Tibial artery (tissue), 4 donors: ENCODE data around the gene SMIM35.

ENCODE experiments used
- DNase-seq, 2 donors: peaks; one replicate each; pipeline ENCODE4 v3.0.0-alpha.2; 2019
- H3K27ac ChIP-seq, 2 donors: fragments of 200-600 bp; sonication (generic) in 1 of 2; 1 replicate in 1 of 2; 2 replicates in 1 of 2; pipeline ENCODE4 v1.5.1; 2018 to 2019; ENCODE audit warnings: mild to moderate bottlenecking in 1 of 2
- H3K27me3 ChIP-seq, 2 donors: fragments of 200-600 bp; sonication (generic) in 1 of 2; one replicate each; pipeline versions ENCODE4 v1.5.1 to v1.6.0; 2016 to 2019
- H3K36me3 ChIP-seq, 3 donors: fragments of 200-600 bp; sonication (generic) in 2 of 3; one replicate each; pipeline ENCODE4 v1.5.1; 2016 to 2019; ENCODE audit warnings: mild to moderate bottlenecking in 2 of 3
- H3K4me1 ChIP-seq, 4 donors: fragments of 200-600 bp; sonication (generic) in 2 of 4; 1 replicate in 3 of 4; 2 replicates in 1 of 4; pipeline ENCODE4 v1.5.1; 2016 to 2019
- H3K4me3 ChIP-seq, 2 donors: fragments of 200-600 bp; sonication (generic) in 1 of 2; 1 replicate in 1 of 2; 2 replicates in 1 of 2; pipeline ENCODE4 v1.5.1; 2018 to 2019; ENCODE audit warnings: mild to moderate bottlenecking in 2 of 2
- H3K9me3 ChIP-seq, 3 donors: fragments of 200-600 bp; sonication (generic) in 1 of 3; one replicate each; pipeline ENCODE4 v1.5.1; 2016 to 2019
- CTCF ChIP-seq, 2 experiments: fragments of 200-600 bp in 1 of 2; fragments of 450-650 bp in 1 of 2; IDR thresholded peaks; one replicate each; pipeline ENCODE4 v1.5.1; 2017 to 2019; ENCODE audit warnings: antibody characterized with exemption in 2 of 2, mild to moderate bottlenecking in 1 of 2, moderate library complexity in 1 of 2
- intact Hi-C: fragments of 100-400 bp; cut with DNase I; formaldehyde crosslinking; loops from one replicate; pipeline ENCODE4 v1.15.0; 2023; ENCODE audit warnings: low total_unique reads

SMIM35 gene

DNA sequence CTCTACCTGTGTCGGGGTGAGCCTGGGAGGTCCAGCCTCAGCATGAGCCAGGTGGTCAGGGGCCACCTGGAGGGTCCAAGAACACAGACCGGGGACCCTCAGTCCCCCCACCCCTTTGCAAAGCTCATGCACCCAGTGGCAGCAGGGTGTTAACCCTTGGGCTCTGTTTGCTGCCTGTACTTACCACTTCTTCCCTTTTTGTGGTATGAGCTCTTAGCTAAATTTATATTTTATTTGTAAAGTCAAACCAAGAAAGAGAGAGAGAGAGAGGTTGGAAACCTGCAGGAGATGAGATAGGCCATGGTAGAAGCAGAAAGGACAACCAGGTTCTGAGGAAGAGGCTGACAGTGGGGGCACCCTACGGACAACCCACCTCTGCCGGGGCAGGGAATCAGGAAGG is 70.7 kb downstream of the SMIM35 start:
- Histone ChIP-seq H3K4me3 (no peak overlapping the region), H3K27me3 (peaks cover 0 to 13% of the 10 kb centered on the region in 2 donors), H3K27ac (no peak overlapping the region), H3K36me3 (no peaks in the 10 kb centered on the region), H3K4me1 (no peaks in the 10 kb centered on the region), H3K9me3 (no peaks in the 10 kb centered on the region)
- intact Hi-C loops, result no loop called here
- DNase-seq, result no peak
- TF ChIP-seq CTCF (IDR thresholded peaks at IDR 0.05), result no peak

GRCh38 chr11:118015385-118015841 is 71.3 kb downstream of the SMIM35 start:
- Histone ChIP-seq H3K4me3 (no peak overlapping the region), H3K9me3 (no peaks in the 10 kb centered on the region), H3K4me1 (peaks cover 0 to 5% (median 0%) of the 10 kb centered on the region in 4 donors), H3K36me3 (no peaks in the 10 kb centered on the region), H3K27ac (no peak overlapping the region), H3K27me3 (peaks cover 0 to 13% of the 10 kb centered on the region in 2 donors)
- no peak for DNase-seq
- no peak for TF ChIP-seq CTCF (IDR thresholded peaks at IDR 0.05)
- intact Hi-C loops, result no loop called here

- Histone ChIP-seq H3K27ac (no peak overlapping the region), H3K9me3 (no peaks in the 10 kb centered on the region), H3K4me1 (peaks cover 0 to 5% (median 0%) of the 10 kb centered on the region in 4 donors), H3K27me3 (peaks cover 0 to 13% of the 10 kb centered on the region in 2 donors), H3K4me3 (no peak overlapping the region), H3K36me3 (no peaks in the 10 kb centered on the region)
- DNase-seq, result no peak
- TF ChIP-seq CTCF (IDR thresholded peaks at IDR 0.05), result no peak
- intact Hi-C loops, result no loop called here
These were observed 72.7 kb downstream of the SMIM35 start for GRCh38 chr11:118014022-118014421.

DNA sequence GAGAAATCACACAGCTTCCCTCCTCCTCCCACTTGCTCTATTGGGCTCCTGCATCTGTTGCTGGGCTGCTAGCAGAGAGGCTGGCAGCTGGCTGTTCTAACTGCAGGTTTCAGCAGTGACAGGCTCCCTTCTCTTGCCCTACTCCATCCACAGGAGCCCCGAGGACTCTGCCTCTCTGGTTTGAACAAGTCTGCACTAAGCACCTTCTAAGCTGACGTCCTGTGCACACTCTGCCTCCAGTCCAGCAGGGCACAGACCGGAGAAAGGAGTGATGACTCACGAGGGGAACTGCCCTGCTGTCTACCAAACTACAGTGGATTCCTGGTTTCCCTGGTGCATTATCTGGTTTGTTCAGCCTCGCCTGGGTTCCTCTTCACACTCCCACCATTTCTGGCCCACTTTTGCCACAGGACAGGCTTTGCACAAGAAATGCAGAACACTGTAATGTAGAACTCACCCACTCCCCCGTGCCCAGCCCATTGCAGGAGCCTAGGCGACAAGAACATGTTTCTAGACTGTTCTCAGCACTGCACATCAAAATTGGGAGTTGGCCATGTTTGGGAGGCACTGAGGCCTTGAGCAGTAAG is 74.6 kb downstream of the SMIM35 start:
- intact Hi-C loops, result no loop called here
- Histone ChIP-seq H3K36me3 (no peaks in the 10 kb centered on the region), H3K27ac (no peak overlapping the region), H3K4me3 (no peak overlapping the region), H3K4me1 (peaks cover 0 to 5% (median 0%) of the 10 kb centered on the region in 4 donors), H3K9me3 (no peaks in the 10 kb centered on the region), H3K27me3 (peaks cover 0 to 13% of the 10 kb centered on the region in 2 donors)
- no peak for TF ChIP-seq CTCF (IDR thresholded peaks at IDR 0.05)
- DNase-seq, result peak in 1 of 2 donors; percentile 59

DNA sequence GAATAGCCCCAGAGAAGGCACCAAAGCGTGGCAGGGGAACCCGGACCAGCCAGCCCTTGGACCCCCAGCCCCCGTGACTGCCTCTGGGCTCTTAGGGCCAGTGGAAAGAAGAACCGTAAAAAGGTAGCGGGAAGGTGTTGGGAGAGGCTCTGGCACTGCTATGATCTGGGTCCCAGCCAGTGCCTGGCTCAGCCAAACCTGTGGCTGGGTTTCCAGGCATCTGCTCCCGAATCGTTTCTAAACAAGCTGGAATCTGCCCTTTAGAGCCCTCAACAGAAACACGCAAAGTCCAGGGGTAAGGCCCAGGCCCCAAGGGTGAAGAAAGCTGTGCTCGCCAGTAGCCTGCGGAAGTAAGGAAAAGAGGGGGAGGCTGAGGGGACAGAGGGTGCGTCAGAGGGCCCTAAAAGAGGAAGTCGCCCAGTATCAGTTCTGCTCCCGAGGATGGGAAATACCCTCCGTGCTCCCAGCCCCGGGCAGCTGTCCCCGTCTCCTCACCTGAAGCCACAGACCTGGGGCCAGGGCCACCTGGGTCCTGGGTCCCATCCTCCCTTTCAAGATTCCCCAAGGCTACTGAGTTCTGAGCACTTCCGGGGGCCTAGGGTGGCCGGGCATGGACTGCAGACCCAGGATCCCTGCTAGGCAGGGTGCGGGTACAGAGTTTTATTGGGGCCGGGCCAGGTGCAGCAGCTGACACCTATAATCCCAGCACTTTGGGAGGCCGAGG is 75.9 kb downstream of the SMIM35 start:
- no peak overlapping the region for H3K27ac ChIP-seq
- no peaks in the 10 kb centered on the region for H3K36me3 ChIP-seq
- DNase-seq, result peak; percentile 76 to 81
- no peaks in the 10 kb centered on the region for H3K9me3 ChIP-seq
- H3K4me3 ChIP-seq, result no peak overlapping the region
- H3K4me1 ChIP-seq, result peaks cover 0 to 5% (median 0%) of the 10 kb centered on the region in 4 donors
- intact Hi-C loops, result no loop called here
- no peak for TF ChIP-seq CTCF (IDR thresholded peaks at IDR 0.05)
- peaks cover 0 to 12% of the 10 kb centered on the region in 2 donors for H3K27me3 ChIP-seq
